IPS-18a (cell line): ENCODE data around the gene CRTC3.

Experiments
- H3K27ac ChIP-seq: one replicate; pipeline ENCODE4 v1.5.1; 2013; ENCODE audit warnings: low read length
- H3K27me3 ChIP-seq: one replicate; pipeline ENCODE4 v1.6.1; 2013; ENCODE audit warnings: mild to moderate bottlenecking, low read length; ENCODE audit not compliant: control insufficient read depth, insufficient read depth
- H3K36me3 ChIP-seq: one replicate; pipeline ENCODE4 v1.6.1; 2013; ENCODE audit warnings: low read depth, low read length; ENCODE audit not compliant: control insufficient read depth
- H3K4me1 ChIP-seq: one replicate; pipeline ENCODE4 v1.6.1; 2013; ENCODE audit warnings: low read depth, low read length; ENCODE audit not compliant: control insufficient read depth
- H3K4me3 ChIP-seq: one replicate; pipeline ENCODE4 v1.5.1; 2013; ENCODE audit warnings: low read length
- H3K9ac ChIP-seq: one replicate; pipeline ENCODE4 v1.6.1; 2013; ENCODE audit warnings: mild to moderate bottlenecking, low read length, moderate library complexity
- H3K9me3 ChIP-seq: one replicate; pipeline ENCODE4 v1.6.1; 2013; ENCODE audit warnings: low read depth, low read length; ENCODE audit not compliant: control insufficient read depth

CRTC3 gene

DNA sequence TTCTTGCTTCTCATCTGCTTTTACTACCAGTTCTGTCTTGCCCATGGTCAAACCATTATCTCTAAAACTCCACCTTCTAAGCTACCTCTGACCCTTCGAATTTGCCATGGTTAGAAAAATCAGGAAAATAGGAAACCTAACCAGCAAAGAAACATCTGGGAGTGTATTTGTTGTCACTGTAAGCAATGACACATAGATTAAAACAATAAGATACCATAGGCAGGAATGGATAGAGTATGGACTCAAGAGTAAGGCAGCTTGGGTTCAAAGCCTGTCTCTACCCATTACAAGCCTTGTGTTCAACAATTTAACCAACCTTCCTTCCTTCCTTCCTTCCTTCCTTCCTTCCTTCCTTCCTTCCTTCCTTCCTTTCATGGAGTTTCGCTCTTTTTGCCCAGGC lies 34.9 kb downstream of the CRTC3 start:
- Histone ChIP-seq H3K9ac (no peak overlapping the region), H3K4me3 (no peak overlapping the region)

DNA sequence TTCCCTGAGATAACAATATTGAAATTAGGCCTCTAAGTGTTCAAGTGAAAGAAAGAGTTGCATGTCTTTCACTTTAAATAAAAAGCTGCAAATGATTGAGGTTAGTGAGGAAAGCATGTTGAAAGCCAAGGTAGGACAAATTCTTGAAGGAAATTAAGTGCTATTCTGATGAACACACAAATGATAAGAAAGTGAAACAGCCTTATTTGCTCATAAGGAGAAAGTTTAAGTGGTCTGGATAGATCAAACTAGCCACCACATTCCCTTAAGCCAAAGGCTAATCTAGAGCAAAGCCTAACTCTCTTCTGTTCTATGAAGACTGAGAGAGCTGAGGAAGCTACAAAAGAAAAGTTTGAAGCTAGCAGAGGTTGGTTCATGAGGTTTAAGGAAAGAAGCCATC lies 36.1 kb downstream of the CRTC3 start:
- Histone ChIP-seq H3K4me3 (no peak overlapping the region), H3K4me1 (peaks cover 5% of the 10 kb centered on the region), H3K9me3 (no peaks in the 10 kb centered on the region), H3K27ac (no peak overlapping the region), H3K27me3 (no peaks in the 10 kb centered on the region), H3K36me3 (no peaks in the 10 kb centered on the region), H3K9ac (no peak overlapping the region)

More for the DNA sequence above, 34.9 kb downstream of the CRTC3 start:
- H3K9me3 ChIP-seq, result no peaks in the 10 kb centered on the region
- H3K27ac ChIP-seq, result no peak overlapping the region
- H3K36me3 ChIP-seq, result no peaks in the 10 kb centered on the region
- no peaks in the 10 kb centered on the region for H3K27me3 ChIP-seq
- peaks cover 5% of the 10 kb centered on the region for H3K4me1 ChIP-seq

DNA sequence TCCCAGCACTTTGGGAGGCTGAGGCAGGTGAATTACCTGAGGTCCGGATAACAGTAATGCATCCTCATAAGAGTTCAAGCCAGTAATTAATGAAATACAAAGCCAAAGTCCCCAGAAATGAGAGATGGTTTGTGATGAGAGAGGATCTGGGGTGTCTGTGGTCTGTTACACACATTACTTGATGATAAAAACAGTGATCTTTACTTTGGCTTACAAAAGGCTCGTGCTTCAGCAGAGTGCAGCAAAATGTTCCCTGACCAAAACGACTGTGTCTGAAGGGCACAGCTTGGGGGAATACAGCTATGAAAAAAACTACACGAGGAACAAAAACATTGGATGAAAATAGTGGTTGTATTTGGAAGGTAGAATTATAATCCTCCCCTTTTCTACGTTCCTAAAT lies 40.9 kb downstream of the CRTC3 start:
- H3K4me3 ChIP-seq, result no peak overlapping the region
- no peak overlapping the region for H3K27ac ChIP-seq
- H3K9ac ChIP-seq, result no peak overlapping the region

DNA sequence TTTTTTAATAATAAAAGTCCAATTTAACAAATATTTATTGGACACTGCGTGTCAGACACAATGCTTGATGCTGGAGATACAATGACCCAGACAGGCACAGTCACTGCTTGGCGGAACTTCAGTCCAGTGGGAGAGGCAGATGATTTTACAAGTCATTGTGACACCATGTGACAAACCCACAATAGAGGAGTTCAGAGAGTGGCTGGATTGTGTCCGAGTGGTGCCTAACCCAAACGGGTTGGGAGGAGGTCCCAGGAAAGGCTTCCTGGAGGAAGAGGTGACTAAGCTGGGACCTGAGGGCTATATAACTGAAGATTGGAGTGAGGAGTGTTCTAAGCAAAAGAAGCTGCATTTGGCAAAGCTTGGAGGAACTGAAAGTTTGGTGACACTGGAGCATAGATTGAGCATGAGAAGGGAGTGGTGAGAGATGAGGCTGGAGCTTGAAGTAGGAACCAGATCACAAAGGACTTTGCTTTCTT lies 41.4 kb downstream of the CRTC3 start:
- H3K36me3 ChIP-seq, result no peaks in the 10 kb centered on the region
- H3K27ac ChIP-seq, result no peak overlapping the region
- no peaks in the 10 kb centered on the region for H3K9me3 ChIP-seq
- no peaks in the 10 kb centered on the region for H3K27me3 ChIP-seq
- H3K4me1 ChIP-seq, result no peaks in the 10 kb centered on the region
- H3K9ac ChIP-seq, result no peak overlapping the region
- no peak overlapping the region for H3K4me3 ChIP-seq

More for the DNA sequence above, 40.9 kb downstream of the CRTC3 start:
- no peaks in the 10 kb centered on the region for H3K36me3 ChIP-seq
- no peaks in the 10 kb centered on the region for H3K9me3 ChIP-seq
- H3K27me3 ChIP-seq, result no peaks in the 10 kb centered on the region
- H3K4me1 ChIP-seq, result no peaks in the 10 kb centered on the region

DNA sequence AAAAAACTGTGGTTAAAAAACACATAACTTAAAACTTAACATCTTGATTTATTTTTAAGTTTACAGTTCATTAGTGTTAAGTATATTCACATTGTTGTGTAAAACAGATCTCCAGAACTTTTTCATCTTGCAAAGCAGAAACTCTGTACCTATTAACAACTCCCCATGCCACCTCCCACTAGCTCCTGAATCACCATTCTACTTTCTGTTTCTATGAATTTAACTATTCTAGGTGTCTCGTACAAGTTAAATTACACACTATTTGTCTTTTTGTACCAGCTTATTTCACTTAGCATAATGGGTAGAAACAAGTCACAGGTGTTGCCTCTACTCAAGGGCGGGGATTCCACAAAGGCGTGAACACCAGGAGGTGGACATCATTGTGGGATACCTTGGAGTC lies 43.2 kb downstream of the CRTC3 start:
- H3K4me1 ChIP-seq, result peaks cover 9% of the 10 kb centered on the region
- no peaks in the 10 kb centered on the region for H3K27me3 ChIP-seq
- no peaks in the 10 kb centered on the region for H3K9me3 ChIP-seq
- H3K9ac ChIP-seq, result no peak overlapping the region
- no peak overlapping the region for H3K27ac ChIP-seq
- no peak overlapping the region for H3K4me3 ChIP-seq
- H3K36me3 ChIP-seq, result no peaks in the 10 kb centered on the region

DNA sequence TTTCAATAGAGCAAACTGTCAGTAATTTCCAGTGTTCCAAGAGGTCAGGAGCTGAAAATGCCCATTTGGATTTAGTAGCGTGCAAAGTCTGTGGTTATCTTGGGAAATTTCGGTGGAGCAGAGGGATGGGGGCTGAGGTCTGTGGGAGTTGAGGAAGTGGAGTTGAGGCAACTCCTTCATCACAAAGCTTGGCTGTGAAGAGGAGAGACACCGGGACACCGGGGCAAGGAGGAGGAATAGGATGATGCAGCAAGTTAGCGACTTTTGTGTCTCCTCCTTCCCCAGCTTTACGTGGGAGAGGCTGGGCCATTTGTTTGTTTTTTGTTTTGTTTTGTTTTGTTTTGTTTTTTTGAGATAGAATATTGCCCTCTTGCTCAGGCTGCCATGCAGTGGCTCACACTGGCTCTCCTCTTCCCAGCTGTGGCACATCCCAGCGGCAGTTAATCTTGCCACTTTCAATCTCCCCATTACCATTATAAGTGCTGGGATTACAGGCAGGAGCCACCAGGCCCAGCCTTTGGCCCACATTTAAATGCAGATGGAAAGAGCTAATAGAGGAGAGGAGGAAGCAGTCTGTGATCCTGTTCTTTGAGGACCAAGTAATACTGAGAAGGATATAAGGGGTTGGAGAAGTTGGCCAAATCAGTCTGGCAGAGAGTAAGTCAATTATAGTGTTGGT lies 47.1 kb downstream of the CRTC3 start:
- H3K36me3 ChIP-seq, result no peaks in the 10 kb centered on the region
- H3K9me3 ChIP-seq, result no peaks in the 10 kb centered on the region
- no peak overlapping the region for H3K4me3 ChIP-seq
- H3K27me3 ChIP-seq, result no peaks in the 10 kb centered on the region
- peaks cover 20% of the 10 kb centered on the region for H3K4me1 ChIP-seq
- H3K27ac ChIP-seq, result no peak overlapping the region
- no peak overlapping the region for H3K9ac ChIP-seq

DNA sequence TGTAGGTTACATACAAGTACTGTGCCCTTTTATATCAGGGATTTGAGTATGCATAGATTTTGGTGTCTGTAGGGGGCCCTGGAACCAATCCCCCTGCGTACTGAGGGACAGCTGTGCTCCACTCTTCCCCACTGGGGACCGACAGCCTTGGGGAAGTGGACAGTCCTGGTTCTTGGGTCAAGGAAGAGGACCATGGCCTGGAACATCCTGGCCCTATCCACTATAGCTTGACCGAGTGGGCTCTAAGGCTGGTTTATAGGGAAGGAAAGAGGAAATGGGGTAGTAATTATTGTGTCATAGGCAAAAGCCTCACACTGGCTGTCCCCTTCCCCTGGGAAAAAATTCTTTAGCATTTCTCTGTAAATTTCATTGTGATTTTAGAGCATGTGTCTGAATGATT lies 49.5 kb downstream of the CRTC3 start:
- Histone ChIP-seq H3K27ac (no peak overlapping the region), H3K4me3 (no peak overlapping the region), H3K4me1 (peaks cover 37% of the 10 kb centered on the region), H3K9ac (no peak overlapping the region), H3K36me3 (no peaks in the 10 kb centered on the region), H3K9me3 (no peaks in the 10 kb centered on the region), H3K27me3 (no peaks in the 10 kb centered on the region)

DNA sequence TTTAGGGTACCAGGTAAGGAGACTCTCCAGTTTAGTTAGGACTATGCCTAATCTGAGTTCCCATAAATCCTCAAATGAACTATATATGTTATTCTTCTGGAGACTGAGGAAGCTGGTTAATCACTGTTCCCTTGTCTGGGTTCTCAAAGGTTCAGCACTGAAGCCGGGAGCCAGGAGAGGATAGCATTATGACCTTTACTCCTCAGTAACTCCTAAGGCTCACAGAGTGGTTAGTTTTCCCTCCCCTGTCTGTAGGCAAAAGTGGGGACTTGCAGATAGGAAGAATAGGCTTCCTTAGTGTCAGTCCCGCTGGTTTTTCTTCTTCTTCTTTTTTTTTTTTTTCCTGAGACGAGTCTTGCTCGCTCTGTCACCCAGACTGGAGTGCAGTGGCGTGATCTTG lies 50.4 kb downstream of the CRTC3 start:
- H3K4me1 ChIP-seq, result peaks cover 40% of the 10 kb centered on the region
- no peak overlapping the region for H3K4me3 ChIP-seq
- H3K27ac ChIP-seq, result no peak overlapping the region
- no peak overlapping the region for H3K9ac ChIP-seq
- H3K27me3 ChIP-seq, result no peaks in the 10 kb centered on the region
- H3K36me3 ChIP-seq, result no peaks in the 10 kb centered on the region
- H3K9me3 ChIP-seq, result no peaks in the 10 kb centered on the region

DNA sequence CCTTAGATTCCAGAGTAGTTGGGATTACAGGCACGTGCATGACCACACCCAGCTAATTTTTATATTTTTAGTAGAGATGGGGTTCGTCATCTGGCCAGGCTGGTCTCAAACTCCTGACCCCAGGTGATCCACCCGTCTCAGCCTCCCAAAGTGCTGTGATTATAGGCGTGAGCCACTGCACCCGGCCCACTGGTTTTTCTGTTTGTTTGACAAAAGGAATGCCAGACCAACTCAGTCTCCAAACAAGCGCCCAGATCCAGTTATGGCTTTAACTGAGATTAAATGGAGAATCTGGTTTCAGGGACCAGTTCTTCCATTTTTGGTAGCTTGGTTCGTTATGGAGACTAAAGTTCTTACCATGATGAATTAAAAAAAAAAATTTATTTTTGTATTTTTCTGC lies 50.8 kb downstream of the CRTC3 start:
- no peak overlapping the region for H3K9ac ChIP-seq
- H3K4me1 ChIP-seq, result peaks cover 42% of the 10 kb centered on the region
- no peaks in the 10 kb centered on the region for H3K9me3 ChIP-seq
- no peak overlapping the region for H3K4me3 ChIP-seq
- no peak overlapping the region for H3K27ac ChIP-seq
- H3K36me3 ChIP-seq, result no peaks in the 10 kb centered on the region
- H3K27me3 ChIP-seq, result no peaks in the 10 kb centered on the region

DNA sequence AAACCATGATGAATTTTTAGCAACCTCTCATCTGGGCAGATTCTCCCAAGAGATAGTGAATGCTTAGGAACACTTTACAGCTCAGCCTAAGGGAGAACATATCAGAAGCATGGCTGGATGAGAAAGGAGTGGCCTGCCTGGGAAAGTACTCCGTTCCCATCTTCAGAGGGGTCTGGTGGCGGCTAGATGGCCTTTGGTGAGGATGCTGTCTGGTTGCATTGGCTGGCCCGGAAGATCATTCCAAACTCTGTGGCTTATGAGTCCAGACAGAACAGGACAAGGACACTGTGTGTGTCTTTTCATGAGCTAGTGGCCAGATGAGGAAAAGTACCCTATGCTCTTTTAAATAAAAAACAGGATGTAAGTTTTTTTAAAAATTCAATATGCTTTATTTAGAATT lies 51.2 kb downstream of the CRTC3 start:
- Histone ChIP-seq H3K4me1 (peaks cover 46% of the 10 kb centered on the region), H3K9ac (no peak overlapping the region), H3K9me3 (no peaks in the 10 kb centered on the region), H3K27ac (no peak overlapping the region), H3K27me3 (no peaks in the 10 kb centered on the region), H3K36me3 (no peaks in the 10 kb centered on the region), H3K4me3 (no peak overlapping the region)

DNA sequence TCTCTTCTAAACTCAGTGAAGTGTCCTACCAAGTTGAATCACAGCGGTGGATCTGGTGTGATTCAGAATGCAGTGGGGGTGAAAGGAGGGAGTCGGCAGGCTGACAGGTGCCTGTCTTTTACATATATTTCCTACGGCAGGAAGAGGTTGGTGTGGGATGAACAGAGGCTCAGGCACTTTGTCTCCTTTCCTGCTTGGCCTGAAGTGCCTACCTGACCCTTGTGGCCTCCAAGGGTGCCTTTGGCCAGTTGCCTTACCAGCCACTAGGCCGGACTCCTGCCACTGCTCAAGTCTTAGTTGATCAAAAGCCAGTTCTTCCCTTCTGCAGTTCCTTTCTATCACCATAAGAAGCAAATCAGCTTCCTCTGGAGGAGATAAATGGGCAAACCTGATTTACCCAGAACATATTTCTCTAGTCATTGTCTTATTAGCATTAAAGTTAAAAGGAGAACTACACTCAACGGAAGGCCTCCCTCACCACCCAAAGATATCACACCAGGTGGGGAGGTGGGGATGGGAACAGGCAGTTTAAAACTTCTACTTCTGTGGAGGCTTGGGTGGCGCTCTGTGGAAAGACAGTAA lies 52.1 kb downstream of the CRTC3 start:
- Histone ChIP-seq H3K4me1 (peaks cover 44% of the 10 kb centered on the region), H3K27ac (no peak overlapping the region), H3K27me3 (no peaks in the 10 kb centered on the region), H3K4me3 (no peak overlapping the region), H3K36me3 (no peaks in the 10 kb centered on the region), H3K9me3 (no peaks in the 10 kb centered on the region), H3K9ac (no peak overlapping the region)

DNA sequence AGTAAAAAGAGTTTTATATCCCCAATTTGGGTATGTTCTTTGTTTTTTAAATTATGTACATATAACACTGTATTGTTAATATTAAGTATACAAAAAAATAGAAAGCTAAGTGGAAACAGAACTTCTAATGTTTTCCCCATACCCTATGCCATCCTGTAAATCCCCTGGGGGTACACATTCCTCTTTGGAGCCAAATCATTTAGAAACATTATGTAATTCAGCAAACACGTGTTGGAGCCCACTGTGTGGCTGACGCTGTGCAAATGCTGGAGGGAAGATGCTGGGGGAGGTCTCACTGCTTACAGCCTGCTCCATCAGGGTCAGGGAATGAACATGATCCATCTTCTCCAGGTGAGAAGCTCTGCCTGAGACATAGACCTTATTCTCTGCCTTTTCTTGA lies 52.8 kb downstream of the CRTC3 start:
- H3K9me3 ChIP-seq, result no peaks in the 10 kb centered on the region
- H3K27me3 ChIP-seq, result no peaks in the 10 kb centered on the region
- H3K9ac ChIP-seq, result no peak overlapping the region
- H3K4me1 ChIP-seq, result peaks cover 38% of the 10 kb centered on the region
- no peak overlapping the region for H3K4me3 ChIP-seq
- H3K36me3 ChIP-seq, result no peaks in the 10 kb centered on the region
- H3K27ac ChIP-seq, result no peak overlapping the region
